NOMO-1 treated with dmso at 0.1 percent for 144 hours (cell line): ENCODE data around the gene TTC22.
"Not testable (repeated sequence)": the region's sequence is repeated elsewhere in the genome, so short reads cannot be mapped to it uniquely, and the experiment has no call there.

Source experiments
- DNase-seq: peaks from one replicate; lab custom pipeline; 2025; ENCODE audit not compliant: unreplicated experiment; lab: John Stamatoyannopoulos, UW

Gene TTC22

DNA sequence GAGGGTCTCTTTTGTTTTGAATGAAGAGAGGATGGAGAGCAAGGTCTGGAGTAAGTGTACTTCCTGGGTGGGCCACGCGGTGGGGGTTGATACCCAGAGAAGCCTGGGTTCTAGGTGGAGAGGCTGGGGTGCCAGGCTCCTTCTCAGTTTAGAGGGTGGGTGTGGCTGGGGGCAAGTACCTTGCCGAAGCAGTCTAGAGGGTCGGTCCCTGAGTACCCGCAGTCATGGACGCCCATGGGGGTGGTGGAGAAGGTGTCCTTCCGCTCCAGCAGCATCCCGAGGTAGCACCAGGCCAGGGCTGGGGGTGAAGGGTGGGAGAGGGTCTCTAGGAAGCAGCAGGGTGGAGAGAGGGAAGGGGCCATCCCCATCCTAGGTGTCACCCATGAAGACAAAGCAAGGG lies 14.3 kb downstream of the TTC22 start:
- DNase-seq, result no peak

DNA sequence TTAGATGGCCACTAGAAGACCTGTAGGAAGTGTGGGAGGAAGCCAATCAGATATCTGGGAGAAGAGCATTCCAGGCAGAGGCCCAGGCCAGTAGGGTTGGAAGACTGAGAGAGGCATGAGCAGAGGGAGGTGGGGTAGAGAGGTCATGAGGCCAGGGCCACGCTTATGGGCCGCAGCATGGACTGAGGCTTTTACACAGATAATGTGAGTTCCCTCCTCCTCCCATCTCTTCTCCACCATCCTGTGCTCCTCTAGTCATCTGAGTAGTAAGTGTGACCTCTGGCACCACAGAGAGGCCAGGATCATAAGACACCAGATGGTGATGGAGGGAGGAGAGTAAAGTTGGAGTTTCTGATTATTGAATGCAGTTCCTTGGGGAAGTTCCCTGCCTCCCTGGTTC lies 17.1 kb downstream of the TTC22 start:
- DNase-seq, result no peak

DNA sequence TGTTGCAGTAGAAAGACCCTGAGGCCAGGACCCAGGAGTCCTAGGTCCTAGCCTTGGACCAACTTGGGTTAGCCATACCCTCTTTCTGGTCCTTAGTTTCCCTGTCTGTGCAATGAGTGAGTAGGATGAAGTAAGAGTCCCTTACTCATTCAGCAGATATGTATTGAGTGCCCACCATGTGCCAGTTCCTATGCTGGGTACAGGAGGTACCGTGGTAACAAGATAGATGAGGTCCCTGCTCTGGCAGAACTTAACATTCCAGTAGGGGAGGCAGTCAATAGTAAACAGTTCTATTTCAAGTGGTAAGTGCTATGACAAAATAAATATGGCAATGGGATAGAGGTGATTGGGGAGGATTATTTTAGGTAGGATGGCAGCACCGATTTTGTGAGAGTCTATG lies 18.5 kb downstream of the TTC22 start:
- DNase-seq, result no peak

DNA sequence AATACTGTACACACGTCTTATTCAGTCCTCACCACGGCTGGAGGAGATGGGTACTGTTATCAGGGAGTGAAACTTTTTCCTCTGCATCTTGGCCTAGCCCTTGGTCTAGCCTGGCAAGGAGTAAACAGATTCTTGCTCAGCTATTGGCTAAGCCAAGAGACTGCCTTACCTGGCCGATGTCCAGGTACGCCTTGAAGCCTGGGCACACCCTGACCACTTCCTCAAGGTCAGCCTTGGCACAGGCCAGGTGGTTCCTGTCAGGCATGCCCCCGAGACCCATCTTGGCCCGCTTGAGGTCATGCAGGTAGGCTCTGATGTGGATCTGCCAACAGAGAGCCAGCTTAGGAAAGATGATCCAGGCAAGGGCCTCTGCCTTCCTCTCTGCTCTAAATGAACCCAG lies 19.0 kb downstream of the TTC22 start:
- DNase-seq, result no peak

DNA sequence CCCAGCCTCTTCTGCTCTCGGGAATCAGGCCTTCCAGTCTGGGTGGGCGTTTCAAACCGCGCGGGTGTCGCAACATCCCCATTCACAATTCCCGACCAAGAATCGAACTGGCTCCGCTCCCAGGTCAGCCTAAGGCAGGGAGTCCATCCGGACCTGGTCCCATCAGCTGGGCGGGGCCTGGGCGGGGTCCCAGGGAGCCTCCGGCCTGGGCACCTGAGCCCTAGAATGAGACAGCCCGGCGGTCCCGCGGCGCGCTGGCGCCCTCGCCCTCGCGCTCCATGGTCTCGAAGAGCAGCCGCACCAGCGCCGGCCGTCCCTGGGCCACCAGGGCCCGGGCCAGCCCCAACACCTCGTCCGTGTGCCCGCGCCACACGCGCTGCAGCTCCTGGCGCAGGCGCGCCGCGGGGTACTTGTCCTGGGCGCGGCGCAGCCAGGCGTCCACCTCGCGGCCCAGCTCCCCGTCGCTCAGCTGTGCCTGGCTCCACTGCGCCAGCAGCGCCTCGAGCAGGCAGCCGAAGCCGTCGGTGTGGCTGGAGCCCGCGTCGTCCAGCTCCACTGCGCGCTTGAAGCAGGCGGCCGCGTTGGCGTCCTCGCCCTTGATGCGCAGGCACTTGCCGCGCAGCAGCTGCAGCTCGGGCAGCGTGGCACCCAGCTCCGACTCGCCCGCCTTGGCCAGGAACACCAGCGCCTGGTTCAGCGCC lies 19.9 kb downstream of the TTC22 start:
- DNase-seq, result no peak

DNA sequence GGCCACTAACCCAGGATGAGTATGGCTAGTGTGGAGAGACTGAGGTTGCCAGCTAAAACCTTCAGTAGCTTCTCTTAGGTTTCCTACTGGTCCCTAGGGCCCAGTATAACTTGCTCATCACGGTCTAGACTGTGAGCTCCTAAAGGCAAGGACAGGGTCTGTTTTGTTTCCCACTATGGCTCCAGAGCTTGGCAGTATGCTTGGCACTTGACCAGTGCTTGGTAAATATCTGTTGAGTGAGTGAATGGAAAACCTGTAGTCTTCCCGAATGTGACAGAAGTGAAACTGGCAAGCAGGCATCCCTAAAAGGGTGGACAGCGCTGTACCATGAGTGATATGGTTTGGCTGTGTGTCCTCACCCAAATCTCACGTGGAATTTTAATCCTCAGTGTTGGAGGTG lies 23.7 kb downstream of the TTC22 start:
- DNase-seq, result no peak

DNA sequence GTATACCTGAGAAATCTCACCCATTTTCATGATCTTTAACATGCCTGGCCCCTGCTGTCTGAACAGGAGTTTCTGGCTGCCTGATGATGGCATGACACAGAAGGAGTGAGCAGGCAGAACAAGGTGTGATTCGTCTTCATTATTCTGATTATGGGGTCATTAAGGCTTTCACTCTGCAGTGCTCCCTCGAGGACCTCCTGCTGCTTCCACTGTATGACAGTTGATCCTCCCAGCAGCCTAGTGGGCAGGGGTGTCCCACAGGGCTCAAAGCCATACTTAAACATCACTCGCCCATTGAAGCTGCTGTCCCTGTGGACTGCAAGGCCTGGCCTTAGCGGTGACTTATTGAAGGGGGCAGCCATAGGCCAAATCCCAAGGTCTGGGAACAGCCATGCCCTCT lies 24.1 kb downstream of the TTC22 start:
- no peak for DNase-seq

DNA sequence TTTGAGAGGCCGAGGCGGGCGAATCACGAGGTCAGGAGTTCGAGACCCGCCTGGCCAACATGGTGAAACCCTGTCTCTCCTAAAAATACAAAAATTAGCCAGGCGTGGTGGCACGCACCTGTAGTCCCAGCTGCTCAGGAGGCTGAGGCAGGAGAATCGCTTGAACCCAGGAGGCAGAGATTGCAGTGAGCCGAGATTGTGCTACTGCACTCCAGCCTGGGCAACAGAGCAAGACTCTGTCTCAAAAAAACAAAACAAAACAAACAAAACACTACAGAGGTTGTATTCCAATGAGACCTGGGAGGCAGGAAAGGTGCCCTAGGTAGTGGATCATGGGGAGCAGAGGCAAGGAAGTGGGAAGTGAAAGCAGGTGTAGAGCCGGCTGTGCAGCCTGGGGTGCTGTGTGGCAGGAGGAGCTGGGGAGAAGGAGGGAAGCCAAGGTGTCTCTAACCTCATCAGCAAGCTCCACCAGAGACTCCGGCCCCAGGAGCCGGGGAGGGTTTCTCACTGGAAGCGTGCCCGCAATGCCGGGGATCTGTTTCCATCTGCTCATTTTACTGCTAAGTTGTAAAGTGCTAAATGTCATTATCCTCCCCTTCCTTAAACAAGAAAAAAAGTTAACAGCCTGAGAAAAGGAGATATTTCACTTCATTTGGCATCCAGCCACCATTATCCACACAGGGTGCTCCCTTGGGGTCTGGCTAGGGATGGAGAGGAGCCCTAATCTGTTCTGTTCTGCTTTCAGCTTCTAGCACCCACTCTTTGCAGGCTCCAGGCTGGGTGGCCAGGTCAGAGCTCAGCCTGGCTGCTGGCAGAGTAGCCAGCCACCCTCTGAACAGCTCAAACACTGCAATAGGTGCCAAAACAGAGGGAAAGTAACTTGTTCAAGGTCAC lies 25.0 kb downstream of the TTC22 start:
- not testable (repeated sequence) for DNase-seq

DNA sequence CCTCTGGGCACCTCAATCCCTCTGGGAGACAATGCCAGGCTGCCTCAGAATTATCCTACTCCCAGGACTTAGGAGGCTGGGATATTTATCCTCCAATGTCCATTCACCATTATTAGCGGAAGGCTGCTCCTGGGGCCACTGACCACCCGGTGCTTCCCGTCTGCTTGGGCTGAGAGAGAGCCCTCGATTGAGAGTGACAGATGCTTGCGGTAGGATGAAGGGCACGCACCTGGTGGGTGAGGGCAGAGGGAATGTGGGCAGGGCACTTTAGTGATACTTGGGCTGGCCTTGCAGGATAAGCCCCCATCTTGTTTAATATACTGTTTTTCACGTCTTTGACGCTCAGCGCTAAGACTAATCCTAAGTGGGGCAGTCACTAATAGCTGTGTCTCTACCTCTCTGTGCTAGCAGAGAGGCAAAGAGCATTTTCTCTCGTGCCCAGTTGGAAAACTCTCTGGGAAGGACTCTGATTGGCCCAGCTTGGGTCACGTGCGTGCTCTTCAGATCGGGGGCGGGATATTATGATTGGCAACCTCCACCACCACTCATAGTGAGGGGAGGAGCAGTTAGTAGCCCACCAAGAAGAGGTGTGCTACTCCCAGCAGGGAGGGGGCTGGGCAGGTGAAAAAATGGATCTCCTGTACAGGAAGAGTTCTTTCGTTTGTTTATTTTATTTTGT lies 26.2 kb downstream of the TTC22 start:
- no peak for DNase-seq

DNA sequence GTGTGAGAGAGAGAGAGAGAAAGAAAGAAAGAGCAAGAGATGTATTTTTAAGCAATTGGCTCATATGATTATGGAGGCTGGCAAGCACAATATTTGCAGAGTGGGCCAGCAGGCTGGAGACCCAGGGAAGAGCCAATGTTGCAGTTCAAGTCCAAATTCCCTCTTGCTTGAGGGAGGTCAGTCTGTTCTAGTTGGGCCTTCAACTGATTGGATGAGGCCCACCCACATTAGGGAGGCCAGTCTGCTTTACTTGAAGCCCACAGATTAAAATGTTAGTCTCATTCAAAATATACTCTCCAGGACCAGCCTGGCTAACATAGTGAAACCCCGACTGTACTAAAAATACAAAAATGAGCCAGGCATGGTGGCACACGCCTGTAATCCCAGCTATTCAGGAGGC lies 28.2 kb downstream of the TTC22 start:
- no peak for DNase-seq

DNA sequence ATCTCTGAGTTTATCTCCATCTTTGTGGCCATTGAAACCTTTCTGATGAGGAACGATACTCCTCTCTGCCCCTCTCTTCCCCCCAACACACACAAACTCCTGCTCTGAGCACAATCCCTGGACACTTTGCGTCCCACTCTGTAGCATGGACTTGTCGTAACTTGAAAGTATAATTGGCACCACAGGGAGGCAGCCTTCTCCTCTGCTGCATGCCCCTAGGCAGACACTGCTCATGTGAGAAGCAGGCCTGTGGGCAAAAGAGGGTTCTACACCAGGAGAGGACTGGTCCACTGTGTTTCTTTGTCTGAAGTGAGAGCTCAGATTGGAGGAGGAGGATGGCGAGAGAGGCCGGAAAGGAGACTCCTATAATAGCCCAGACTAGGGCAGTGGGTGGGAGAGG lies 33.0 kb downstream of the TTC22 start:
- no peak for DNase-seq

DNA sequence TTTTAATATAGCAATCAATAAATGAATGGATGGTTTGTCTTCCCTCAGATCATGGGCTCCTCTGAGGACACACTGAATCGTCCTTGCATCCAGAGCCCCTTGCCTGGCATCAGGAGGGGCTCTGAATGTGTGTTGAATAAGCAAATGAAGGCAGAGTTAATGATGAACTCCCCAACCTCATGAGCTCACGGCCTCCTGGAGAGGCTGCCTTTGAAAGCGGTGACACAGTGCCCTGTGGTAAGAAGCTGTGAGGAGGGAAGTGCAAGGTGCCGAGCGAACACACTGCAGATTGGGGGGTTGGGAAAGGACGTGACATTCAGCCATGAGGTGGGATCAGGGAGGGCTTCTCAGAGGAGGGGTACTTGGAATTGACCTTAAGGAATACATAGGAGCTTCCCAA lies 33.6 kb downstream of the TTC22 start:
- no peak for DNase-seq

DNA sequence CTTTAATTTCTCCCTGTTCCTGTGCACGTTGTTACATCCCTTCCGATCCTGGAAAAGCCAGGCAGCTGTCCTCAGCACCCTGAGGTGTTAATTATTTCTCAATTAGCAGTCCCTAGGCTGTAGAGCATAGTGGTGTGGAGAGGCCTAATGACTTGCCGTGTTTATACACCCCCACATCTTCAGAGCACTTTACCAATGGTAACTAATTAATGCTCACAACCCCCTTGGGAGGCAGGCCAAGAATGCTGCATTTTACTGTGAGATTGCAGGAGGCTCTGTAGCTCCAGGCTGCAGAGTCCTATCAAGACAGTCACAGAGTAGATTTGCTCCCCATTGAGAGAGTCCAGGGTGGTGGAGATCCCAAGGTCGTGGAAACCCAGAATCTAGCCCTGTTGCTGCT lies 34.4 kb downstream of the TTC22 start:
- DNase-seq, result no peak

DNA sequence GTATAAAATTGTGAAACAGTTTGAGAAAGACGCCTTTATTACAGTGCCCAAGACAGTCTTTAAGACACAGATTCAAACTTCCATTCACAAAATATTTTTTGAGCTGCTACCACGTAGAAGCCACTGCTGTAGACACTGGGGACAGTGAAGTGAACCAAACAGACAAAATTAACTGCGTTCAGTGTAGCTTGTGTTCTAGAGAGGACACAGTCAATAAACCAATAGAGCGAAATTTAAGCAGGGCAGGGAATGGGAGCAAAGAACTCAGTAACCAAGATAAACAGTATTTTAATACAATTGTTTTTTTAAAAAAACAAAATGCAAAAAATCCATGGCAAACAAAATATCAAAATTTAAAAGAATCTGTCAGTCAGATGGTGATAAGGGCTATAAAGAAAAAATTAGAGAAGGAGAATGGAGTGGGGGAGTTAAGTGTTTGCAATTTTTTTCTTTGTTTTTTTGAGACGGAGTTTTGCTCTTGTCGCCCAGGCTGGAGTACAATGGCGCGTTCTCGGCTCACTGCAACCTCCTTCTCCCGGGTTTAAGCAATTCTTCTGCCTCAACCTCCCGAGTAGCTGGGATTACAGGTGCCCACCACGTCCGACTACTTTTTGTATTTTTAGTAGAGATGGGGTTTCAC lies 36.1 kb downstream of the TTC22 start:
- DNase-seq, result no peak

DNA sequence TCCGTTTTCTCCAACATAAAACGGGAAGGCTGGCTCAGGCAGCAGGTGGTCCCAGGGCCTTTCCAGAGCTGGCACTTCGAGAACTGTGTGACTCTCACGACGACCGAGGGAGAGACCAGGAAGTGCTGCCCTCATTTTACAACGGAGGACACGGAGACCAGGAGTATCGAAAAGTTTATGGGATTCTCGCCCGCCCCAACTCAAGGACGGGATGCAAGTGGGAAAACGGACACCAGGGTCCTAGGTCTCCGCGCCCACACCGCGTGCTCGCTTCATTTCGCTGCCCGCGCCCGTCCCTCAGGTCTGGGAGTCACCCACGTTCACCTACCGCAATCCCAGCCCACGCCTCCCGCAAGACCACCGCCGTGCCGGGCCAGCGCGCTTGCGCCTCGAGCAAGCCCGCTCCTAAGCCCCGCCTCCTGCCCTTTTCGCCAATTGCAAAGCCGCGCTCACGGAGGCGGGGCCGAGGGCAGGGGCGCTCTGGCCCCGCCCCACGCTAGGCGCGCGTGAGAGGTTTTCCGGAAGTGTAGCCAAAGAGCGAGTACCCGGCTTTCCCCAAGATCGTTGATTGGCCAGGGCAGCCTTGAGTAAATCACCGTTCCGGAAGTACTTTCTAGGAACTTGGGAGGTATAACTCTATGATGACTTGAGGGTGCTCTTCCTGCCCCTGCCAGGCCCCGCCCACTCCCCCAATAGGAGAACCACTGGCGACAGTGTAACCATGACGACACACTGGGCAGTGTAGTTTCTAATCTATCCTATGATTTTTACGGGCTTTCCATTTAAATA lies 36.8 kb downstream of the TTC22 start, which contains the start of gene PARS2:
Gene PARS2, minus strand, starts transcription at position 391 of the 789 bp plus-strand sequence. CDS start 5,362 bp downstream, outside the sequence.
- peak; percentile 99 for DNase-seq

DNA sequence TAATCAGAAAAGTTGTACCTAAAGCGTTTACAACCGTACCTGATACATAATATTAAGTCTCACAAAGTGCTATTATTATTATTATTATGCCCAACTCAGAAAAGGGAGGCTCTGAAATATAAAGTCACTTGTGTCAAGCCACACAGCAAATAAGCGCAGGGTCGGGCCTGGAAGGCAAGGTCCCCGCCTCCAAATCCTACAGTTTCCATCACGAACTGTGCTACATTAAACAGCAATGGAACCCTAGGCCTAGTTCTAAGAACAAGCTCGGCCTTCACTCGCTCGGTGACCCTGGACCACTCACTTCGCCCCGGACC lies 37.3 kb downstream of the TTC22 start:
- DNase-seq, result no peak

DNA sequence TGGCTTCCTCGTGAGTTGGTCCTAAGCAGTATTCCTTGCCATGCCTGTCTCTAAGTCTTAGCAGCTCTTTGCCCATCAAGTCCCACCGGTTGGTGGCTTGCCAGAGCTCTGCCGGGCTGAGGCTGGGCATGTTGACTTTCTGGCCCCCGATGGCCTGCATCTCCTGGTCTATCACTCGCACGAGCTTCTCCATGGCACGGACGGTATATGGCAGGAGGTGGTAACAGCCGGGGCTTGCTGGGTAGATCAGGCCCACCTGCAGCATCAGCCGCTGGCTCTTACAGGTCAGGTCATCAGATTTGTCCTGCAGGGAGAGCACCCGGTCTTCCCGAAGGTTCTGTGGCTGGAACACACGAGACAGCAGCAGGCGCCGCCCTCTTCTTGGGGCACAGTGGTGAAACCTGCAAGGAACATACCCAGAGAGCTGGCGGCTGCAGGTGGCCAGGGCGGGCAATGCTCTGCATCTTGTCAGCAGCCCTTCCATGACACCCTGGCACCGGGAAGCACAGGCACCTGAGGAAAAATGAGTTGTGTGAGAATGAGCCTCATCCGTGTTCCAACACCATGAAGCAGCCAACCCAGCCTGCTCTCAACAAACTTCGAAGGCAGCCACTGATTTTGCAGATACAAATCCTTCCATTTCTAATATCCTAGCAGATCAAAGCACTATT lies 42.3 kb downstream of the TTC22 start:
- no peak for DNase-seq

DNA sequence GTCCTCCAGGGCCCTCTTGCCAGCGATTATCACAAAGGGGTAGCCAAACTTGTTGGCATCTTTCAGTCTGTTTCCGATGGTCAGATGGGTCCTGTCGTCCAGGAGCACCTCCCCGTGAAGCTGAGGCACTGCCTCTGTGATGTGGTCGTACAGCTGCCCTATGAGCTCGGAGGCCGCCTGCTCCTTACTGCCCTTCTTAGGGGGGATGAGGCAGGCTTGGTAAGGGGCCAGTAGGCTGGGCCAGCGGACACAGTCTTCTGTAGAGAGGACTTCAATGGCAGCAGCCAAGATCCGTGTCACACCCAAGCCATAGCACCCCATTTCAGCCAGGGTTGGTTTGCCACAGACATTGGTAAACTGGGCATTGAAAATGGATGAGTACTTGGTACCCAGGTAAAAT lies 43.3 kb downstream of the TTC22 start:
- DNase-seq, result no peak

DNA sequence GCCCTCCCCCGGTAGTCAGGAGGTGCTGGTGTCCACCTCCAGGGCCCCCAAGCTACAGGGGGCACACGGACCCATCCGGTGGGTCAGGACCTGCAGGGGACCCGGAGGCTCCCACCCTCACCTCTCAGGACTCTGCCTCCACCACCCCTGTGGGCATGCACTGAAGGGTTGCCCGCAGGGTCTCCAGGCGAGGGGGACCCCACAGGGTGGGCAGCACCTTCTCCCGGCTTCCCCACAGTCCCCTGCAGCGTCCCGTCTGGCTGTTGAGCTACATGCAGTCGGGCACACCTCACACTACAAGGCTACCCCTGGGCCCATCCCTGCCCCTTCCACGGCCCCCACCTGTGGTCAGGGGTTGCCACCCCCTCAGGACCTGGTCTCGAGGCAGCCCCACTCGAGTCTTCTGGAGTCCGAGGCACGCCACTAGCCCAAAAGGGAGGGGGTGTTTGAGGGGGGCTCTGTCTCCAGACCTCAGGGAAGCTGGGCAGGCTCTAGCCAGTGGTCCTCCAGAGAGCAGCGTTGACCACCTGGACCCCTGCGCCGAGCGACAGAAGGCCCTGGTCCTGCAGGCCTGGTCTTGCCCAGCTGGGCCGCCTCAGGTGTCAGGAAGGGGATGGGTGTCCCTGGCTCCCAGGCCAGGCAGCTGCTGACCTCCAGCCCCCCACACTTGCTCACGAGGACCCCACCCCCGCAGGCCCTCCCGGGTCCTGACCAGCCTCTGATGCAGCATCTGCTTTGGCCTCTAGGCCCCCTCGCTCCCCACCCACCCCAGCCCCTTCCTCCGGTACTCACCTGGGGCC lies 46.4 kb downstream of the TTC22 start:
- DNase-seq, result no peak
